Spinal cord (tissue), 10 donors: ENCODE data around the gene HIBADH. TPM values are rescaled to one million over a fixed set of nuclear protein-coding genes. Genes with fewer than 3 reads are reported as not detected.

Experiments used
- DNase-seq, 6 donors: peaks; one replicate each; pipeline versions ENCODE4 v3.0.0 to v3.0.0-alpha.2; 2013 to 2015; ENCODE audit warnings: low spot score in 6 of 6, low read depth in 4 of 6
- H3K27ac ChIP-seq: one replicate; pipeline ENCODE4 v1.5.1; 2013; ENCODE audit warnings: low read depth, low read length, control low read depth
- H3K27me3 ChIP-seq: one replicate; pipeline ENCODE4 v1.6.1; 2013; ENCODE audit warnings: low read length; ENCODE audit not compliant: control insufficient read depth, insufficient read depth
- H3K36me3 ChIP-seq: one replicate; pipeline ENCODE4 v1.6.1; 2013; ENCODE audit warnings: low read length; ENCODE audit not compliant: control insufficient read depth, insufficient read depth
- H3K4me1 ChIP-seq: one replicate; pipeline ENCODE4 v1.6.1; 2013; ENCODE audit warnings: low read length; ENCODE audit not compliant: control insufficient read depth, insufficient read depth
- H3K4me3 ChIP-seq: one replicate; pipeline ENCODE4 v1.5.1; 2013; ENCODE audit warnings: low read depth, low read length, control low read depth
- H3K9me3 ChIP-seq: one replicate; pipeline ENCODE4 v1.6.1; 2013; ENCODE audit warnings: low read length; ENCODE audit not compliant: control insufficient read depth, insufficient read depth
- WGBS: methylation state at CpG from one replicate; pipeline ENCODE4 v1.1.5; 2013; ENCODE audit warnings: missing lambda C conversion rate; ENCODE audit not compliant: insufficient coverage; 5-methylcytosine and 5-hydroxymethylcytosine counted together
- polyA plus RNA-seq, 2 donors: library from polyadenylated mRNA; unstranded; fragments of 120-200 nt; gene quantifications; one replicate each; pipeline ENCODE4 v1.2.1, GENCODE V29; 2013; ENCODE audit not compliant: insufficient read length in 2 of 2
- total RNA-seq, 2 donors: library from RNA; depleted of rRNA in 1 of 2; stranded (reverse); fragments of 120-200 nt in 1 of 2; fragments of >200 nt in 1 of 2; gene quantifications; one replicate each; pipeline versions ENCODE4 v1.2.3 to v1.2.4, GENCODE V29; 2013 to 2014
- donor health status: healthy.

The HIBADH gene
- total and polyA plus RNA-seq, 4 donors = 27.2 to 52.7 (median 30.2) TPM

DNA sequence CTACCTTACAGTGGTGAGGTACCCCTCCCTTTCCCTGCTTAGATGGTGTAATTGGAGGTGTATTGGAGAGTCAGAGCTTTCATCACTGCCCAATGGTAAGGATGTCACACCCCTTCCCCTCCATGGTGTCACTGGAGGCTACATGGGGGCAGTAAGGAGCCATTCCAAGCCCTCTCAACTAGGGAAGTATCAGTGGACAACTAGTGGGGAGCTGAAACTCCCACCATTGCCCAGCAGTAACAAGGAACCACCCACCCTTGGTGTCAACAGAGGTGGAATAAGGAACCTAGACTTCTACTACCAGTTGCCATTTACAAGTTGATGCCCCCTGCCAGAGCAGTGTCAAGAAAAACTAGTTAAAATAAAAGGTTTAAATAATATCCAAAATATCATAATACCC lies 2.8 kb upstream of the HIBADH start:
- no peak for DNase-seq
- peaks cover 17% of the 10 kb centered on the region for H3K4me1 ChIP-seq

GRCh38 chr7:27663989-27664331 lies 1.3 kb upstream of the HIBADH start:
- peaks cover 2% of the 10 kb centered on the region for H3K36me3 ChIP-seq
- no peak overlapping the region for H3K4me3 ChIP-seq
- H3K27ac ChIP-seq = peak overlapping the region; percentile 15
- peak in 1 of 6 donors; percentile 23 for DNase-seq
- WGBS = no CpG with 5 or more reads among the region's 3 CpGs
- H3K4me1 ChIP-seq = peaks cover 17% of the 10 kb centered on the region
- H3K9me3 ChIP-seq = no peaks in the 10 kb centered on the region
- H3K27me3 ChIP-seq = no peaks in the 10 kb centered on the region

More for the DNA sequence above, 2.8 kb upstream of the HIBADH start:
- Histone ChIP-seq H3K27me3 (no peaks in the 10 kb centered on the region), H3K36me3 (no peaks in the 10 kb centered on the region), H3K27ac (no peak overlapping the region), H3K4me3 (no peak overlapping the region), H3K9me3 (no peaks in the 10 kb centered on the region)

GRCh38 chr7:27661811-27662489 lies 733 bp downstream of the HIBADH start:
- Histone ChIP-seq H3K36me3 (peaks cover 2% of the 10 kb centered on the region), H3K27me3 (no peaks in the 10 kb centered on the region), H3K4me1 (peaks cover 17% of the 10 kb centered on the region), H3K27ac (peak overlapping the region; percentile 94), H3K9me3 (no peaks in the 10 kb centered on the region), H3K4me3 (peak overlapping the region; percentile 95)
- DNase-seq = peak in 3 of 6 donors; percentile 7 to 37 (median 24)
- 1% methylated on average over 10 of the region's 18 CpGs for WGBS

- peaks cover 4% of the 10 kb centered on the region for H3K4me1 ChIP-seq
- no CpG with 5 or more reads among the region's 2 CpGs for WGBS
- no peaks in the 10 kb centered on the region for H3K27me3 ChIP-seq
- H3K27ac ChIP-seq = no peak overlapping the region
- H3K9me3 ChIP-seq = no peaks in the 10 kb centered on the region
- DNase-seq = no peak
- no peak overlapping the region for H3K4me3 ChIP-seq
- H3K36me3 ChIP-seq = peaks cover 2% of the 10 kb centered on the region
Observed at GRCh38 chr7:27656724-27657123, 6.0 kb downstream of the HIBADH start.

GRCh38 chr7:27655184-27655583 lies 7.5 kb downstream of the HIBADH start:
- no peak for DNase-seq
- Histone ChIP-seq H3K9me3 (no peaks in the 10 kb centered on the region), H3K4me1 (no peaks in the 10 kb centered on the region), H3K36me3 (peaks cover 2% of the 10 kb centered on the region), H3K27me3 (no peaks in the 10 kb centered on the region), H3K27ac (no peak overlapping the region), H3K4me3 (no peak overlapping the region)
- WGBS = no CpG with 5 or more reads among the region's 1 CpG

- 86% methylated on average over 2 of the region's 6 CpGs for WGBS
- H3K27ac ChIP-seq = no peak overlapping the region
- no peaks in the 10 kb centered on the region for H3K27me3 ChIP-seq
- no peak for DNase-seq
- no peaks in the 10 kb centered on the region for H3K9me3 ChIP-seq
- H3K4me1 ChIP-seq = no peaks in the 10 kb centered on the region
- no peak overlapping the region for H3K4me3 ChIP-seq
- H3K36me3 ChIP-seq = no peaks in the 10 kb centered on the region
Observed at GRCh38 chr7:27652518-27652917, 10.2 kb downstream of the HIBADH start.

DNA sequence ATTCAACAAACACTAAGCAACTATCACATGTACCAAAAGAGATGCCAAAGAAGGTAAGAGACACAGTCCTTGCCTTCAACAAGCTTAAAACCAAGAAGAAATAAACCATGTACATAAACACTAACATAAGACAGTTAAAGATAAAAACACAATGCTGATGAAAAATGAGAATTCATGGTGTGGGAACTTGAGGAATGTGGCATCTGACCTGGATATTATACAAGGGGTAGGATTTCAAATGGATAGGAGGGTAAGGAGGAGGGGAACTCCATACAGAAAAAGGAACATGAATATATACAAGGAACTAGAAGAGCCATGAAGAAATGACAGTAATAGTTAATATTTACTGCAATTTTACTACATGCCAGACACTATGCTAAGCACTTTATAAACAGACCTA lies 11.0 kb downstream of the HIBADH start:
- Histone ChIP-seq H3K27ac (no peak overlapping the region), H3K4me3 (no peak overlapping the region), H3K9me3 (no peaks in the 10 kb centered on the region), H3K27me3 (no peaks in the 10 kb centered on the region), H3K4me1 (no peaks in the 10 kb centered on the region), H3K36me3 (no peaks in the 10 kb centered on the region)
- DNase-seq = no peak

- Histone ChIP-seq H3K9me3 (no peaks in the 10 kb centered on the region), H3K27me3 (no peaks in the 10 kb centered on the region), H3K4me3 (no peak overlapping the region), H3K4me1 (no peaks in the 10 kb centered on the region), H3K36me3 (no peaks in the 10 kb centered on the region), H3K27ac (no peak overlapping the region)
- WGBS = 100% methylated on average over 1 of the region's 4 CpGs
- DNase-seq = no peak
Observed at GRCh38 chr7:27650283-27650682, 12.4 kb downstream of the HIBADH start.

DNA sequence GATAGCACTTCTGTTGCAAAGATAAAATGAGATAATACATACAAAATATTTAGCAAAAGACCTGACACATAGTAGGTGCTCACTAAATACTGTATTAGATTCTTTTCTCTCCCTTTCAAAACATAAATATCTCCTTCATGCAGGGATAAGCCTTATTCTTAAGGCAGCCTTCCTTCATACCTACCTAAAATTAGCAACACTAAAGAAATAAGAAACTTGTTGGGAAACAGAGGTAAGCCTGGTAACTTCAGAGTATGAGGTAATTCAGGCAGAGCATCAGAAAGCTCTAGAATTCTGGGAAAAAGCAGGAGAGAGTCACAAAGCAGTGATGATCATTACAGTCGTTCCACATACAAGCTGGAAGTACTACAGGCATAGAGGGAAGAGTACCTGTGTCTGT lies 15.2 kb downstream of the HIBADH start:
- Histone ChIP-seq H3K27ac (no peak overlapping the region), H3K9me3 (no peaks in the 10 kb centered on the region), H3K4me3 (no peak overlapping the region), H3K27me3 (no peaks in the 10 kb centered on the region), H3K4me1 (no peaks in the 10 kb centered on the region), H3K36me3 (no peaks in the 10 kb centered on the region)
- no peak for DNase-seq
- no CpG with 5 or more reads among the region's 1 CpG for WGBS

DNA sequence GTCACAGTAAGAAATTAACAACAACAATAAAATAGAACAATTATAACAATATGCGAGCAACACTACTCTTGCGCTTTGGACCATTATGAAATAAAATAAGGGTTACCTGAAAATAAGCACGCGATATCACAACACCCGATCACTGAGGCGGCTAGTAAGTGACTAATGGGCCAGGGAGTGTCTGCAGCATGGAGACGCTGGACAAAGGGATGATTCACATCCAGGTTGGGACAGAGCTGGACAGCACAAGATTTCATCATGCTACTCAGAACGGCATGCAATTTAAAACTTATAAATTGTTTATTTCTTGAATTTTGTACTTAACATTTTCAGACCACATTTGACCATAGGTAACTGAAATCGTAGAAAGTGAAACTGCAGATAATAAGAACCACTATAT lies 15.6 kb downstream of the HIBADH start:
- no peak overlapping the region for H3K4me3 ChIP-seq
- DNase-seq = no peak
- 100% methylated on average over 4 of the region's 9 CpGs for WGBS
- no peaks in the 10 kb centered on the region for H3K27me3 ChIP-seq
- no peaks in the 10 kb centered on the region for H3K9me3 ChIP-seq
- H3K4me1 ChIP-seq = no peaks in the 10 kb centered on the region
- no peaks in the 10 kb centered on the region for H3K36me3 ChIP-seq
- no peak overlapping the region for H3K27ac ChIP-seq
